Muscle of arm (tissue), 12 donors: Measurements from ENCODE around the gene HDAC4. TPM values are rescaled to one million over a fixed set of nuclear protein-coding genes. Genes with fewer than 3 reads are reported as not detected.

Source experiments
- DNase-seq: peaks from one replicate; pipeline ENCODE4 v3.0.0-alpha.2; 2013
- polyA plus RNA-seq, 12 donors: library from polyadenylated mRNA; unstranded; fragments of 120-200 nt; gene quantifications; one replicate each; pipeline ENCODE4 v1.2.1, GENCODE V29; 2013; ENCODE audit not compliant: insufficient read length in 12 of 12

Gene HDAC4
- polyA plus RNA-seq, 12 donors: 10.0 to 23.7 (median 13.5) TPM; not detected in 1

GRCh38 chr2:239171643-239172042, 229.2 kb downstream of the HDAC4 start:
- no peak for DNase-seq

DNA sequence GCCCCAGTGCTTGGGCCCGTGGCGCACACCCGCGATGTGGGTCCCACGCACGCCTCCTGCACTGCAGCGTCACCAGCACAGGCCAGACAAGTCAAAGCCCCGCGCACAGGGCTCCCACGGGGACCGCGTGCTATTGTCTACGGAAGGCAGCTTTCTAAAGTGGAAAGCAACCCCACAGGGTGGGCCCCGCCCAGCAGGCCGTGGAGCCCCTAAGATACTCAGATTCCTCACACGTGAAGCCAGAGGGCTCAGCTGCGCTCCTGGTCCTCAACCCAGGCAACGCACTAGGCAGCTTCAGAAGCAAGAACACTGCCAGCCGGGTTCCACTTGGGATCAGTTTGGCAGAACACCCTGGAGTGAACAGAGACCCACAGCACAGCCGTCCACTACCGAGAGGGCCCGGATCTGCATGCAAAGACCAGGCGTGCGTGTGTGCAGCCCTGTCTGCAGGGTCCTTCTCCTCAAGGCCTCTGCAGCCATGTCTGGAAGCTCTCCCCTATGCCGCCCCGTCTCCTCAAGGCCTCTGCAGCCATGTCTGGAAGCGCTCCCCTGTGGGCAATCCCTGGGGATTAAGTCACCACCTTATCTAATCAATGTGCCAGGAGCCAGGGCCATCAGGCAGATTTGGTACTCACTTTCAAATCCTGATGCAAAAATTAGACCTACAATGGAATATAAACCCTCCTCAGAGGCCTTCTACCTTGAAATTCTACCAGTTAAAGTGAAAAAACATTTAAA, 231.3 kb downstream of the HDAC4 start:
- no peak for DNase-seq

GRCh38 chr2:239168575-239168974, 232.2 kb downstream of the HDAC4 start:
- no peak for DNase-seq

GRCh38 chr2:239167766-239168444, 232.9 kb downstream of the HDAC4 start:
- no peak for DNase-seq

GRCh38 chr2:239167011-239167673, 233.7 kb downstream of the HDAC4 start:
- DNase-seq: no peak

GRCh38 chr2:239166201-239166834, 234.5 kb downstream of the HDAC4 start:
- DNase-seq: no peak

DNA sequence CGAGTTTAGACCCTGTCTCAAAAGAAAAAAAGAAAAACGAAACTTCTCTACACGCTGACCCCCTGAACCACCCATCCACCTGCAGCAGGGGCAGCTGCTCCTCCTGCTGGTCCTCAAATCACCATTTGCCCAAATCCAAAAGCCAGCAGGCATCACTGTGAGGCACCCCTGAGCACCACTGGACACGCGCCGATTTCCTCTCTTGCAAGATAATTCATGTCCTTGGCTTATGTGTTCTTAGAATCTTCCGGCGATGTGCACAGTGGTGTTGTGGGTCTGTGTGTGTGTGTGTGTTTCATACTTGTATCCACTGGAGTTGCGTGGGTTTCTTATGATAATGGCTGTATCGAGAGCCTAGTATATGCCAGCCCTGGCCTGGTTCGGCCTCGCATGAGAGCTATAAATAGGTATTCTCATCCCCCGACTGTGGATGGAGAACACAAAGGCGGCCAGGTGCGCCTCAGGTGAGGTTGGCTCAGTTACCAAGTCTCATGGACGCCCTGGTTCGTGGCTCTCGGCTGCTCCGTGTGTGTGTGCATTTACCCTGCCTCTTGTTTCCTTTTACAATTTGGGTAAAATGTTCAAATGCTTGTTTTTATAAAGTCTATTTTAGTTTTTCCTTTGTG, 235.5 kb downstream of the HDAC4 start:
- no peak for DNase-seq

DNA sequence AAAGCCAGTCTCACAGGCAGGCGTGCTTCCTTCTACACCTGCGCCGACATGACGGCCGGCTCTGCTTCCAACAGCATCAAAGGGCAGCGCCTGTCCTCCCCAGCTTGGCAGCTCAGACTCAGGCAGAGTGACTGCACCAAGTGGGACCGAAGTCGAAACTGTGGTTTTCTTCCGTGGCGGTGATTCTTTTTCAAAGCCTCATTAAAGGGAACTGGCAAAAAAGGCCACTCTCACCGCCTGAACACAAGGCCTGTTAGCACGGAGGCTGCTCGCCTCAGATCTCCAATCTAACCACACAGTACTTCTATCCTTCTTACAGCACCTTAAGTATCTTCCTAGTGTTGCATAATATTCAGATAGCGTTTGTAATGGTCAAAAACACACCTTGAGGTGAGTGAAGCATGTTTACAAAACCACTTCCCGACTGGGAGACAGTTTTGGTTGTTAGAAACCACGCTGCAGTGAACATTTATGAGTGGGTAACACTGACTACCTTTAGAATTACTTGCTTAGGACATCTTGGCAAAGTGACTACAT, 236.4 kb downstream of the HDAC4 start:
- DNase-seq: no peak

GRCh38 chr2:239163688-239164334, 237.0 kb downstream of the HDAC4 start:
- no peak for DNase-seq

- no peak for DNase-seq
Observed at GRCh38 chr2:239162976-239163687, 237.7 kb downstream of the HDAC4 start.

DNA sequence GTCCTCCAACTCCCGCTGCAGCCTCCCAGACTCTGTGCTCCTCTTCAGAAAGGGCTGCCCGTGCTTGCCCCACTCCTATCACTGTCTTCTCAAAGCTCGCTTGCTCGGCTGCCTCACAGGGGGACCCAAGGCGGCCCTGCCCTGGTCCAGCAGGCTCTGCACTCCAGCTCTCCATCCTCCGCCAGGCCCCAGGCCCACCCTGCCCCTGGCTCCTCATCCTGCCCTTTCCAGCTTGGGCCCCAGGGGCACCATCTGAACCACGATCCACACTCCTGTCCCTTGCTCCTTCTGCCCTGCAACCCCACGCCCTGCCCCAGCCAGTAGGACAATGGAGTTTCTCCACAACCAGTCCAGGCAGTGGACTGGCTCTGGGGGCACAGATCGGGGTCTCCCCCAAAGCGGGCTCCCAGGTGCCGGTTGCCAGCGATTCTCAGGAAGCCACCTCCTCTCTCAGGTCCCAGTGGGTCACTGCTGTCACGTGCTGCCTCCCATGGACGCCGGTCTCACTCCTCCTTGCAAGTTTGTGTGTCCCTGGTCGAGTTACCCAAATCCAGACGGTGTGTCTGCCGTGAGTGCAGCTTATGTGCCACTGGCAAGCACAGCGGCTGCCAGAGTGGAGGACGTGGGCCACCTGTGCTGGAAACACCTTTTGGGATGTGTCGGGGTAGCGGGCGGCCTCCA, 238.5 kb downstream of the HDAC4 start:
- DNase-seq: no peak

- DNase-seq: no peak
Observed at GRCh38 chr2:239161711-239162140, 239.1 kb downstream of the HDAC4 start.

DNA sequence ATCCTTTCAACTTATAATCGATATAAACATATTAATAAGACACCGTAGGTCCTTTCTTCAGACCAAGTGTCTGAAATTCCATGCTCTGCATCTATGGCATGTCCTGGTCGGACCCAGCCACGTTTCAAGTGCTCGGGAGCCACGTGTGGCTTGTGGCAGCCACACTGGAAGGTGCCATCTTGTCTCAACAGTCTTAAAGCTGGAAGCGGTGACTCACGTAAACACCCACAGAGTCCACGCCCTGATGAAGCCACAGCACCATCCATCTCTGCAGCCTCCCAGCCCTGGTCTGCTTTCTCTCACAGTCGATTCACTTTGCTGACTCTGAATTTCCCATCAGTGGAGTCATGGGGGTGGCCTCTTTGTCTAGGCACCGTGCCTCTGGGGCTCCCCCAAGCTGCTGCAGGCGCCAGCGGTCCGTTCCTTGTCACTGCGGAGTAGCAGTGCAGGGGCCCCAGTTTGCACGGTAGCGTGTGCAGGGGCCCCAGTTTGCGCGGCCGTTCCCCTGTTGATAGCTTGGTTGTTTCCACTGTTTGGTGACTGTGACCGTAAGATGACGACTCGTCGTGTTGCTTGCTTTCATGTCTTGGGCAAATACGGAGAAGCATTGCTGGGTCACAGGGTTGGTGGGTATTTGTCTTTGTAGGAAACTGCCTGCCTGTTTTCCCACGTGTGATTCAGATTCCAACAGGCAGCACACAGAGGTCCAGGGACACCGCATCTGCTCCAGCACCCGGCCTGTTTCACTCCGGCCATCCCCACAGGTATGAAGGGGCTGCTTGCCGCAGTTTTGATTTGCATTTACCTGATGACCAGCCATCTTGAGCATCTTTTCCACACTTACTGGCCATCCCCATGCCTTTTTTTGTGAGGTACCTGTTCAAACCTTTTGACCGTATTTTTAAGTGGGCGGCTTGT, 240.3 kb downstream of the HDAC4 start:
- DNase-seq: no peak

DNA sequence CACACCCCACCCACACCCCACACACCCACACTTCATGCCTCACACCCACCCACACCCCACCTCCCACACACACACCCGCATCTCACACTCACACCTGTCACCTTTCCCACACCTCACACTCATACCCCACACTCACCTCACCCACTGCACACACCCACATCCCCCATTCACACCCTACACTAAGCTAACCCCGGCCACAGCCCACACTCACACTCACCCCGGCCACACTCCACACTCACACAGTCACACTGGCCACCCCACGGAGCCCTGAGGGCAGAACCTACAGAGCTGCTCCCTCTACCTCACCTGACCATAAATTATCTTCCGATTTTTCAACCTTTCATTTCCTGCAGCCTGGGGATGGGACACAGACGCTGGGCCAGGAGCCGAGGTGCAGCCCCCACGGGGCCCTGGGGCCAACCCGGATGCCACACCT, 241.3 kb downstream of the HDAC4 start:
- DNase-seq: no peak

DNA sequence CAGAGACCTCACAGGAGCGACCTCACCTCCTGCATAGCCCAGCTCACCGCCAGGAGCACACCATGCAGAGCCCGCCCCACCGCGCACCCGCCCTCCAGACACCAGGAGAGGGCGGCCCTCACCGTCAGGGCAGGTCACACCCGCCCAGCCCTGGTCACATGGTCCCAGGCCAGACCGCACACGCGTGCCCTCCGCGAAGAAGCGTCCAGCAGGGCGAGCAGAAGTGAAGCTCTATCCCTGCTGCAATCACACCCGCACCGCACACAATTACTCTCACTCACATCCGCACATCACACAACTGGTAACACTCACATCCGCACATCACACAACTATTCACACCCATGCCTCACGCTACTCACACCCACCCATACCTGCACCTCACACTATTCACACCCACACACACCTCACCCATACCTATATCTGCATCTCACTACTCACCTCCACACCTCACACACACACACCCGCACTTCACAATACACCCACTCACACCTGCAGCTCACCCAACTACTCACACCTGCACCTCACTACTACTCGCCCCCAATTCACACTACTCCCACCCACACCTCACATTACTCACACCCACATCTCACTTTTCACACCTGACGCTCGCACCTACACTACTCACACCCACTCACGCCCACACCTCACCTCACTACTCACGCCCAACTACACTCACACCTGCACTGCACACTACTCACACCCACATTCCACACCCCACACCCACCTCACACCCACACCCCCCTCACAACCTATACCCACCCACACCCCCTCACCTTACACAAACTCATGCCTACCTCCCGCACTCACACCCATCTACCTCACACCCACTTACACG, 242.0 kb downstream of the HDAC4 start:
- DNase-seq: no peak

DNA sequence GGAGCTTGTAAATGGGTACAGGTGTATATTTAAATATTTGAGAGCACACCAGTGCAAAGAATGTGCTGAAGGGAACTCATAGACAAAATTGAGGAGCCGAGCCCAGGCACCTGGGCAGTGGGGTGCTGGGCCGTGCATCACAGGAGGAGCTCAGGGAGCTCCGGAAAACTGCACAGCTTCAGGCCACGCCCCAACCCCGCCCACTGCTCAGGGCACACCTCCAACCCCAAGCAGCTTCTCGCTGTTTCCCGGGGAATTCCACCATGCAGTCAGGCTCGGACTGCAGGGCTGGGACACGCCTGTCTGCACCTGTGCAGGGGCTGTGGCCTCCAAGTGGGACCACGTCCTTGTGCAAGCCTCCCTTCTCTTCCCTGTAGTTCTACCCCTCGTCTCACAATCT, 243.0 kb downstream of the HDAC4 start:
- no peak for DNase-seq

DNA sequence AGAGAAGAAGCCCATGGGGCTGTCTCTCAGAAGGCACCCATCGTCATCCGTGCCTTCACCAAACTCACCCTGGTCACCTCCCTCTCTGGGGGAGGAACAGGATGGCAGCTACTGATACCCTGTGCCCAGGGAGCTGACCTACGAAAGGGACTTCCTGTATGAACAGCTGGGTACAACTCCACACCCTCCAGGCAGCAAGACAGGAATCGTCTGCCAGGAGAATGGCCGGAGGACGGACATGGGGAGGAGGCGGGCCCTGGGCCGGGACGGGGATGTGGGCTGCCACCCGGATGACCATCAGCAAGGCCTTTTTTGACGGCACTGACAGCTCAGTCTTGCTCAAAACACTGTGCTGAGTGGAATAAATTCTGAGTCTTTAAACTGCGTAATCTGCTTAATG, 243.6 kb downstream of the HDAC4 start:
- DNase-seq: no peak
